HG03280 (cell line): ENCODE measurements around the gene ZNF100.
"Not testable (repeated sequence)": the region's sequence is repeated elsewhere in the genome, so short reads cannot be mapped to it uniquely, and the experiment has no call there.

Experiments
- ATAC-seq: cut with Tn5 transposase; IDR thresholded peaks from one replicate; pipeline ENCODE4 v1.9.1; 2021; ENCODE audit warnings: mild to moderate bottlenecking, moderate library complexity; ENCODE audit not compliant: unreplicated experiment

Gene ZNF100

GRCh38 chr19:21767065-21767800 is at the start of gene ZNF100:
Gene ZNF100 (minus strand): TSS chr19:21767579. CDS start chr19:21767429, 150 bp downstream.
- ATAC-seq, result peak; percentile 92

GRCh38 chr19:21812448-21812847 is 45.1 kb upstream of the ZNF100 start:
- no peak for ATAC-seq

- ATAC-seq, result not testable (repeated sequence)
Observed at GRCh38 chr19:21808400-21809000, 41.1 kb upstream of the ZNF100 start.

- ATAC-seq, result no peak
Observed at GRCh38 chr19:21789466-21790085, 22.2 kb upstream of the ZNF100 start.

GRCh38 chr19:21786936-21787335 is 19.6 kb upstream of the ZNF100 start:
- ATAC-seq, result no peak

GRCh38 chr19:21775792-21776191 is 8.4 kb upstream of the ZNF100 start:
- not testable (repeated sequence) for ATAC-seq

GRCh38 chr19:21766705-21767064 is 694 bp downstream of the ZNF100 start:
- ATAC-seq, result not testable (repeated sequence)

GRCh38 chr19:21765151-21765550 is 2.2 kb downstream of the ZNF100 start:
- no peak for ATAC-seq

GRCh38 chr19:21761547-21761946 is 5.8 kb downstream of the ZNF100 start:
- not testable (repeated sequence) for ATAC-seq

GRCh38 chr19:21758296-21758695 is 9.1 kb downstream of the ZNF100 start:
- no peak for ATAC-seq

- not testable (repeated sequence) for ATAC-seq
Observed at GRCh38 chr19:21755555-21755954, 11.8 kb downstream of the ZNF100 start.

GRCh38 chr19:21751384-21751783 is 16.0 kb downstream of the ZNF100 start:
- no peak for ATAC-seq

- no peak for ATAC-seq
Observed at GRCh38 chr19:21750586-21751128, 16.7 kb downstream of the ZNF100 start.

- ATAC-seq, result no peak
Observed at GRCh38 chr19:21749090-21749489, 18.3 kb downstream of the ZNF100 start.

- ATAC-seq, result no peak
Observed at GRCh38 chr19:21748088-21748487, 19.3 kb downstream of the ZNF100 start.

GRCh38 chr19:21740559-21740958 is 26.8 kb downstream of the ZNF100 start:
- no peak for ATAC-seq

- ATAC-seq, result not testable (repeated sequence)
Observed at GRCh38 chr19:21726942-21727747, 40.2 kb downstream of the ZNF100 start.

GRCh38 chr19:21713761-21714160 is 53.6 kb downstream of the ZNF100 start:
- ATAC-seq, result no peak

- no peak for ATAC-seq
Observed at GRCh38 chr19:21709464-21709863, 57.9 kb downstream of the ZNF100 start.

- not testable (repeated sequence) for ATAC-seq
Observed at GRCh38 chr19:21707878-21708277, 59.5 kb downstream of the ZNF100 start.

GRCh38 chr19:21707065-21707464 is 60.3 kb downstream of the ZNF100 start:
- no peak for ATAC-seq
